NCI-H2196 treated with DMSO at 0.1 percent for 48 hours (cell line): ENCODE results near the gene ANO7.

Experiments
- DNase-seq: peaks from one replicate; lab custom pipeline; 2025; ENCODE audit not compliant: unreplicated experiment; lab: John Stamatoyannopoulos, UW

ANO7 gene

DNA sequence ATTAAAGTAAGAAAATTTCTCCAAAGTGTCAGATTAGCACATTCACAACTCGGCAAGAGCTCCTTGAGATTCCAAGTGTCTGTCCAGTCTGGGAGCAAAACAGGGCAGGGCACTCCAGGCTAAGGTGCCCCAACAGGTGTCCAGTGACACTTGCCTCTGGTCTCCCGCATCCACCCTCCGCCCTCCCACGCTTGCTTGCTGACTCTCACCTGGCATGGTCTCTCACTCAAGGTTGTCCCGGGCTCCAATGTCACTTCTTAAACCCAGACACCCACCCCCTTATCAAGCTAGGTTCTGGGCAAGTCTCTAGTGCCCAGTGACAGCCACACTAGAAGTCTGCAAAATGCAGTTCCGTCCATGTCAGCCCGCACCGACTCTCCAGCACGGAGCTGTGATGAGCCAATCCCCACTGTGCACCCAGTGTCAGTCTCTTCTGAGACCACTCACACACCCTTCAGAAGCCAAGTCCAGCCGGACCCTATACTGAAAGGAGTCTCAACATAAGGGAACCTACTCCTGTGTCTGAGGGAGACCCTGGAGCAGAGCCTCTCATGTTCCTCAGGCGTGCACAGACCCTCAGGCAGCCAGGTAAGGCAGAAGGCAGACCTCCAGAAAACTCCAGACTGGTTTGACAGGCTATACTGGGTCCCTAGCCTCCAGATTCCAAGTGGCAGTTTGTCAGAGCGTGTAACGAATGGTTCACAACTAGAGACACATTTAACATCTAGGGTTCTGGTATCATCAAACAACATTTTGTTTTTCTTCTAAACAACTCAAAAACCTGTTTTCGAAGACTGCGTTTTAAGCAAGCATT is 81.4 kb downstream of the ANO7 start:
- no peak for DNase-seq

DNA sequence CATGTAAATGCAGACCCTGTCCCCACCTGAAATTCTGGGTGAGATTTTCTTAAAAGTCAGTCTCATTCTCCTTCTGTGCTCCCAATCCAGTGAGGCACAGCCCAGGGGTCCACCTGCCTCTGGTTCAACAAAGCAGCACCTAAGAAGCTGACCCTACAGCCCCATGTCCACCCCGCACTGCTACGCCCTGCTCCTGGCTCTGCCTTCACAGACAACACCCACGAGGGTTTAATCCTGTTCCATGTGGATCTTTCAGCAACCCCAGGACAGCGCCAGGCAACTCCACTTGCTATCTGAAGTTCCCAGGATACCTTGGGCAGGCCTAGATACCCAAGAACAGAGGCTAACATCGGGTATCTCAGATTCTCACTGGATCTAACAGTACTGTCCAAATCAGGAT is 82.1 kb downstream of the ANO7 start:
- no peak for DNase-seq

DNA sequence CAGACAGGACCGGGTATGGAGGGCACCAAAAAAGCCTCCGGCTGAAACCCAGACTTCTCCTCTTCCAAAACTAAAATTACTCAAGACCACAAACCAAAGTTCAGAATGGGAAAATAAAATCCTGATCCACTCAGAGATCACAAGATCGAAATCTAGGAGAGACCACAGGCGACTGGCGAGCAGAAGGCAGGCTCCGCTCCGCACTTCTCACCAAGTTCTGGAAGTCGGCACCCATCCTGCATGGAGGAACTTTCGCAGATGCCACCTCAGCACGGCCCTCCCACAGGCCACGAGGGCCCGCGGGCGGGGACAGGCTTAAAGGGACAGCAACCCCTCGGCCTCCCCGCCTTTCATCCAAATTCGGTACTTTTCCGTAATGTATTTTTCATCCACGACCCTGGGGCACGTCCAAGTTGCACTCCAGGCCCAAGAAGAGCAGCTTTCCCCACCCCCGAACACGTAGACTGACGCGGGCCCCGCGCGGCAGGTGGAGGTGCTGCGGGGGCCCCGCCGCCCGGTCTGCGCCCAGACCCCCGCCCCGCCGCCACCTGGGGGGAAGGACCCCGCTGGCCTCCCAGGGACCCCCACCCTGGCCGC is 83.3 kb downstream of the ANO7 start:
- no peak for DNase-seq

DNA sequence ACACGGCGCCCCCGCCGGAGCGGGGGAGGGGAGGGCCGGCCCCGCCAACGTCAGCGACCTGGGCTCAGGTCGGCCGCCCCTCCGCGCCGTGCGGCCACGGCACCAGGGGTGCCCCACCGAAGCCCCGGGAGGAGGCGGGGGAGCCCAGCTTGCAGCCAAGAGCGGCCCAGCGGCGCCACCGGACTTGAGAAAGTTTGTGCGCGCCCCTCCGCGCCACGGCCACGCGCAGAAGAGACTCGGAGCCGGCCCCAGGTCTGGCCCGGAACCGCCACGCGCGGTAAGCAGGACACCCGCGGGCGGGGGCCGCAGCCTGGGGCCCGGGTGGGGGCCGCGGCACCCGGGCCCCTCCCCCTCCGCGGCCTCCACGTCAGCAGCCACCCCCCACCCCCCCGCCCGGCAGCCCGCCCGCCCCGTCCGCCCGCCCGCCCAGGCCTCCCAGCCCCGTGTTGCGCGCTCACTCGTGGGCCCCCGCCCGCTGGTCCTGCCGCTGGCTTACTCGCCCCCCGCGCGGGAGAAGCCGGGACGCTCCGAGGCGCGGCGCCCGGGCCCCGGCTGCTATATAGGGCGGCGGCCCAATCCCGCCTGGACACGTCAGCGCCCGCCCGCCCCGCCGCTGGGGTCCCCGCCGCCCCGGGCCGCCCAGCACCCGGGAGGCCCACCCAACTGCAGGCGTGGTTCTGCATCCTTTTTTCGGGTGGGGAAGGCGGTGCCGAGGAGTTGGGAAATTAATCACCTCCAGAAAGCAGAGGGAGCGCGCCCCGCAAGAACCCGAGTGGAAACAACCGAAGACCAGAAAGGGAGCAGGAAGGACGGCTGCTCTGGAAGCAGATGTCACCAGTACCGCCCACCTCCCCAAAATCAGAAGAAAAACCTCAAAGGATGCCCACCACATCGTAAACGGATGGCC is 84.1 kb downstream of the ANO7 start:
- no peak for DNase-seq

DNA sequence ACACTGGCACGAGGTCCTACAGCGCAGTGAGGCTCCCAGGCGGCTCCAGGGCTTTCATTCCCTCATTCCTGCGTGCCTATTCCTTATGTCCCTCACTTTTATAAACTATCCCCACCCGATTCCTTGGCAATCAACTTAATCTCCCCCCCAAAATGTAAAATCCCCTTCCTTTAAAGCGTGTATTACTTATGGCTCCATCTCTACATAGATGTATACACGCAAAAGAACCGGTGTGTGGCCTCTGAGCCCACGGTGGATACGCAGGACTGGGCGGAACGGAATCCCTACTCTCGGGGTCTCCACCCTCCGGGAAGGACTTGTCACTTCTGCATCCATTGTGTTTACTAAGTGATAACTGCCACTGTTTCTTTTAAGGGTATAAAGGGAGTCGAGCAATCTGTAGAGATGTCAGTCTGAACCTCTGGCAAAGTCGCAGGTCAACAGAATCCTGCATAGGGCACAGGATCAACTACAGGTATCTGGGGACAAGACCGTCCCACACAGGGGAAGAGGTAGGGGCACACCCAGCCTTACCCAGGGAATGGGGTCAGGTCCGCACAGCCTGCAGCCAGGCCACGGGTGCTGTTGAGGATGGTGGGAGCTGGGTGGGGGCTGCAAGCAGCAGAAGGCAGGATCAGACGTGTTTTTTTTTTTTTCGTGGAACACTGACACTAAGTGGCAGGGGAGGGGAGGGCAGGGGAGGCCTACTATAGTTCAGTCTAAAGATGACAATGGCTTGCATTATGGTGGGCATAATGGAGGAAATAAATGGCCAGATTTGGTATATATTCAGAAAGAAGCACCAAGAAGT is 84.9 kb downstream of the ANO7 start:
- DNase-seq = no peak

DNA sequence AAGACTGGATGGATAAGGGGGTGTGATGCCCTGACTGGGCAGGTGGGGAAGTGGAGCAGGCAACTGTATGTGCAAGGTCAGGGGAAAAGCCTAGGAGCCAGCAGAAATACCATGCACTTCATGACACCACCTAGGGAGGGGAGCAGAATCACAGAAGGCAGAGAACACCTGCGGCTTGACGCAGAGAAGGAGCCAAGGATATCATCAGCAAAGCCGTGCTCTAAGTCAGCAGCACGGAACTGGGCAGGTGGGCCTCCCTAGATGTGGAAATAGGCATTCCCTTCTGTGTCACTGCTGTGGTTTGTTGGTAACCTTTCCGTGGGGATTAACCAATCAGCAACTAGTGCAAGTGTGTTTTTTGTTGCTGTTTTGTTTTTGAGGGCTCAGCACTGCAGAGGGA is 85.7 kb downstream of the ANO7 start:
- DNase-seq = no peak
